GM19395 (cell line): ENCODE results near the gene SPATA13.
"Not testable (repeated sequence)": the region's sequence is repeated elsewhere in the genome, so short reads cannot be mapped to it uniquely, and the experiment has no call there.

Experiments
- ATAC-seq: cut with Tn5 transposase; IDR thresholded peaks from one replicate; pipeline ENCODE4 v1.9.1; 2021; ENCODE audit warnings: mild to moderate bottlenecking, moderate library complexity; ENCODE audit not compliant: unreplicated experiment

Gene SPATA13

GRCh38 chr13:24160458-24161009, at the start of gene SPATA13:
Gene SPATA13 (plus strand): TSS chr13:24160720. CDS start chr13:24222930, 62,210 bp downstream.
- ATAC-seq = peak; percentile 84

- ATAC-seq = no peak
Measured at GRCh38 chr13:24112791-24113190, 47.7 kb upstream of the SPATA13 start.

GRCh38 chr13:24115671-24116070, 44.8 kb upstream of the SPATA13 start:
- ATAC-seq = no peak

- no peak for ATAC-seq
Measured at GRCh38 chr13:24116131-24116530, 44.4 kb upstream of the SPATA13 start.

- no peak for ATAC-seq
Measured at GRCh38 chr13:24118576-24118975, 41.9 kb upstream of the SPATA13 start.

GRCh38 chr13:24119626-24120508, 40.7 kb upstream of the SPATA13 start:
- no peak for ATAC-seq

- ATAC-seq = not testable (repeated sequence)
Measured at GRCh38 chr13:24122045-24122444, 38.5 kb upstream of the SPATA13 start.

GRCh38 chr13:24122569-24122968, 38.0 kb upstream of the SPATA13 start:
- no peak for ATAC-seq

- no peak for ATAC-seq
Measured at GRCh38 chr13:24123761-24124160, 36.8 kb upstream of the SPATA13 start.

- peak; percentile 86 for ATAC-seq
Measured at GRCh38 chr13:24124789-24125476, 35.6 kb upstream of the SPATA13 start.

- peak; percentile 75 for ATAC-seq
Measured at GRCh38 chr13:24127116-24127631, 33.3 kb upstream of the SPATA13 start.

- ATAC-seq = no peak
Measured at GRCh38 chr13:24128112-24128511, 32.4 kb upstream of the SPATA13 start.

- ATAC-seq = no peak
Measured at GRCh38 chr13:24128962-24129361, 31.6 kb upstream of the SPATA13 start.

- no peak for ATAC-seq
Measured at GRCh38 chr13:24129914-24130774, 30.4 kb upstream of the SPATA13 start.

GRCh38 chr13:24131749-24132148, 28.8 kb upstream of the SPATA13 start:
- no peak for ATAC-seq

GRCh38 chr13:24133021-24133795, 27.3 kb upstream of the SPATA13 start:
- ATAC-seq = no peak

- no peak for ATAC-seq
Measured at GRCh38 chr13:24134231-24134630, 26.3 kb upstream of the SPATA13 start.

- no peak for ATAC-seq
Measured at GRCh38 chr13:24134757-24135156, 25.8 kb upstream of the SPATA13 start.

GRCh38 chr13:24135674-24136300, 24.7 kb upstream of the SPATA13 start:
- ATAC-seq = no peak
